Dedifferentiated amniotic fluid mesenchymal stem cell (primary cell): Measurements from ENCODE around the gene GRIK5.

Source experiments
- DNase-seq: peaks from one replicate; pipeline ENCODE4 v3.0.0-alpha.2; 2016; ENCODE audit errors: extremely low spot score

Gene GRIK5

DNA sequence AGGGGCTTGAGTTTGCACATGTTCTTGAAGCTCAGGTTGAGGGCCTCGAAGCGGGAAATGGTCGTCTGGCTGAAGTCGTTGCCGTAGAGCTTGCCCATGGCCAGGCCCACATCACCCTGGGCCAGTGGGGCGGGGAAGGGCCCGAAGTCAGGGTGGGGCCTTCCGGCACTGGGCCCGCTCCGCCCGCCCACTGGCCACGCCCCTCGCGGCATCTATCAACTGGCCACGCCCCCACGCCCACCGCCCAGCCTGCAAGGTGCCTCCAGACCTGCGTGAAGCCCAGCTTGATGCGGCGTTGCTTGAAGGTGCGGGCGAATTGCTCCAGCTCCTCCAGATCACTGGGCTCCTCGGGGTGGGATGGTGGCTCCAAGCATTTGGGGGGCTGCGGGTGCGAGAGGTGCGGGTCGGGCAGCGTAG lies 25.8 kb upstream of the GRIK5 start:
- no peak for DNase-seq

GRCh38 chr19:42095142-42095813 lies 25.3 kb upstream of the GRIK5 start:
- no peak for DNase-seq

- DNase-seq = no peak
Measured at GRCh38 chr19:42093926-42094325, 23.9 kb upstream of the GRIK5 start.

DNA sequence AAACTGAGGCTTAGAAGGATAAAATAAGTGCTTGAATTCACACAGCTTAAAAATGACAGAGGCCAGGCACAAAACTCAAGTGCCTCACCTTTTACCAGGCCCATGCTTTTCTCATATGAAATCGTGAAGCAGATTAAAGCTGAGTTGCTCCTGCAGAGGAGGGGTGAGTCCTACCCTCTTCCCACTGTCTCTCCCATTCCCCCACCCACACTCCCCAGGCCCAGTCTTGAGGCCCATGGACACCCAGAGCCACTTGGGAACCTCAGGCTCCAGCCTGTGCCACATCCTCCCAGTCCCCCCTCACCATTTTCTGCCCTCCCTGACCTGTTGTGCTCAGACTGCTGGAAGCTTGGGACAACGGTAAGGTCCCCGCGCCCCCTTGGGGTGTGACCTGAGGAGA lies 23.5 kb upstream of the GRIK5 start:
- DNase-seq = no peak

GRCh38 chr19:42092350-42092749 lies 22.3 kb upstream of the GRIK5 start:
- DNase-seq = no peak

DNA sequence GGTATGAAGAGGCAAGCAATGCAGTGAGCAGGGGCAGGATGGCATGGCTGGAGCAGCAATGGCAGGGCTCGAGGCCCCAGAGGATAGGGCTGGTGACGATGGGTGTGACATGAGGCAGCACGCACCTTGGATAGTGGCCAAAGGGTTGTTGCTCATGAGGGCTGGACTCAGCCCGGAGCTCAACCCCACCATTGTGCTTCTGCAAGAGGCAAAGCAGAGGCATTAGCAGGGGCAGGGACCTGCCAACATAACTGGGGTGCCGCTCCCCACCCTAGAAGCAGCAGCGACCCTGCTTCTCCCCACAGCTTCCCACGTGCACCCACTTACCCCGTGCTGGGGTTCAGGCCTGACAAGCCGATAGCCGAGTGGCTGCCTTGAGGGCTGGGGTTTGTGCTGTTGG lies 21.7 kb upstream of the GRIK5 start:
- no peak for DNase-seq

GRCh38 chr19:42091300-42091699 lies 21.3 kb upstream of the GRIK5 start:
- no peak for DNase-seq

GRCh38 chr19:42090672-42091071 lies 20.7 kb upstream of the GRIK5 start:
- no peak for DNase-seq

DNA sequence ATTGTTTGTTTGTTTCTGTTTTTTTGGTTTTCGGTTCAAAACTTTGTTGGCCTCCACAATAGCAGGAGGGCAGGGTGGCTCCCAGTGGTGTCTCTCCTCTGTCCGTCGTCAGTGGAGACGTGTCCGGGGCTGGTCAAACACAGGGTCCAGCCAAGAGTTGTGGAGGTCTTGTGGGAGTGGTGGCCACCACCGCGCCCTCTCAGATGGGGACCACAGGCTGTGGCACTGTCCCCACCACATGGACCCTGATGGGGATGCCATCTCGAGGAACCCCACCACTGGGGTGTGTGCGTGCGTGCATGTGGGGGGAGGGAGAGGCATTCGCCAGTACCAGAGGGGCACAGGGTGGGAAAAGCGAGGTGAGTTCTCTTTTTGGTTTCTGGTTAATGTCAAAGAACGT lies 19.8 kb upstream of the GRIK5 start:
- DNase-seq = no peak

DNA sequence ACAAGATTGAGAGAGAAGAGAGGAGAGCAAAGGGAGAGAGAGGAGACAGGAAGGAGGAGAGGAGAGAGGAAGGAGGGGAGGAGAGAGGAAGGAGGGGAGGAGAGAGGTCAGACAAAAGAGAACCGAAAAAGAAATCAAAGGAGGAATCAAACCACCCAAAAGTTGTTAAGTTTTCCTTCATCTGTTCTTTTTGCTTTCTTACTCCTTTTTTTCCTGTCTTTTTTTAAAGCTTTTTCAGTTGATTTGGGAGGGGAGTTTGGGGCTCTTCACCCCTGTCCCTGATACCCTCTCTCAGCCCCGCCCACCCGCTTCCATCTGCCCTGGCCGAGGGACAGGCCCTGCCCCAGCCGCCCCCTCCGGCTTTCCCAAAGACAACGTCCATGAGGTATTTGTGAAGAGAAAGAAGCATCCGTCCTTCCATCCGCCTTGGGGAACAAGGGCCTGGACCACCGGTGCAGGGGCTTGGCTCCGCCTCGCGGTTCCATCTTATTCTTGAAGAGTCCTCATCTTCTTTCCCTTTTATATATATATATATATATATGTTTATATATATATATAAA lies 19.3 kb upstream of the GRIK5 start:
- no peak for DNase-seq

DNA sequence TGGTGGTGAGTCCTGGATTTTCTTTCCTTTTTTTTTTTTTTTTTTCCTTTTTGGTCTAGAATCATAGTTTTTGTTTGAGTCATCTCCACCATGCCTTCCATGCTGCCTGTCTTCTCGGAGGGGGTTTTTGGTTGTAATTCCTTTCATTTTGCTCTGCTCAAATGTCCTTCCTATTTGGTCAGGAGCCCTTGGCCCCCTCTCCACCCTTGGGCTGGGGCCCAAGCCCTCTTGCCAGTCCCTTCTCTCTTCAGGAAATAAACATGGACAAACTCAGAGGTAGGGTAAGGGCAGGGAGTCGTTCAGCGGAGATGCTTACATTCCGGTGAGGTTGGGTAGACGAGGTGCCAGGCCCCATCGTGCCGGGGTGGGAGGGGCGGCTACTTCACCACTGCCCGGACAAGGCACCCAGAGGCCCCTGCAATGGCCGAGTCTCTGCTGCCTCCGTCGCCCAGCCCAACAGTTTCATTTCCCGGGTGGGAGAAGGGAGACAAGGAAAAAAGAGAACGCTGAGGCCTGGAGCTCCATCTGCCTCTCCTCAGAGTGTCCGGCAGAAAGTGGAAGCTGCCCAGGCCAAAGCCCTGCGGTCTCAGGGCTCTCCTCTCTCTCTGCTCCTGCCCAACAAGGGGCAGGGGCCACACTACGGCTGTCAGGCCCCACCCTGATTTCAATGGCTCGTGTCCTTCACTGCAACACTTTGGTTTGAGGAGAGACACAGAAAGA lies 18.6 kb upstream of the GRIK5 start:
- DNase-seq = peak; percentile 38

DNA sequence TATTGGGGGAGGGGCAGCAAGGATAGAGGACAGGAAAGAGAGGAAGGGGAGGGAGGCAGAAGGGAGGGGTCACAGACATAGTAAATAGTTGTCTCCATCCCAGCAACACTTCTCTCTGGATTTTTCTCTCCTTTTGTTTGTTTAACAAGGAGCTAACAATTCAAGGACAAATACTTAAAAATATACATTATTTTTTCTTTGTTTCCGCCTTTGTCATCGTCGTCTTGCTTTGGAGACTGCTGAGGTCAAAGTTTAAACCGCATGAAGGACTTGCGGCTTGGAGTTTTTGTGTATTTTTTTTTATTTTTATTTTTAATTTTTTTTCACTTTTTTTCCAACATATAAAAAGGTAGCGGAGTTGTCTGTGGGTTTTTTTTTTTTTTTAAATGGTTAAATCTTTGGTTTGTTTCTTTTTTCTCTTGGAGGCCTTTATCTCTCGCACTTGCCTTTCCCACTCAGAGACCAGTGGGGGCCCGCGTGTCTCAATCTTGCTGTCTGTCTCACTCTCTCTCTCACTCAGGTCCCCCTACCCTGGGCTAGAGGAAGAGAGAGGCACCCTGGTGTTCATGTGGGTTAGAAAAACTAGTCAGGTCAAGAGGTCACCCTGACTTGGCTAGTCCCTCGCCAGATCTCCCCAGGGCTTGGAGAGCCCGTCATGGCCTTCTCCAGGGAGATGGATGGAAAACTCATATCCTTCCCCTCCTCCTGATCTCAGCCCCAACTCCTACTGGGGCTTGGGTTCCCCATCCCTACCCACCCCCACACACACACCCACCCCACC lies 17.0 kb upstream of the GRIK5 start:
- DNase-seq = no peak

DNA sequence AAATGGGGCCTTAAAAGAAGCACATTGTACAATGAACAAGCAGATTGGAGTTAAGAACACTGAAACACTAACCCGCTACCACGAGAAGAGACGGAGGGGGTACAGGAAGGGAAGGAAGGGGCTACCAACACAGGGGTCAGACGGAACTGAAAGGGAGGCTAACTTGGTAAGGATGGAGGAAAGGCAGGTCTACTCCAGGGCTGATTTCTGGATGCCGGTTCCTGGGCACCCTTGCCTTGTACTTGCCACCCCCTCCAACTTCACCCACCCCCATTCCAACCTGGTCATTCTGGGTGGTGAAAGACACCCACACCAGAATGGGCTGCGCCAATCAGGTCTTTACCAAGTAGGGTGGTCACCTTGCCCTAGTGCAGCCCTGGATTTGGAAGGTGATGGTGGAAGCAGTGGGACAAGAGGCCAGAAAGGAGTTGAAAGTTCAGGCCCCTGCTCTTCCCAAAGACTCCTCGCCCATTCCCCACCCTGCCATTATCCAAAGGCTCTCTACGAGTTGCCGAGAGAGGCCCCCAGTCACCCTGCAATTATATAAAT lies 16.3 kb upstream of the GRIK5 start:
- no peak for DNase-seq

DNA sequence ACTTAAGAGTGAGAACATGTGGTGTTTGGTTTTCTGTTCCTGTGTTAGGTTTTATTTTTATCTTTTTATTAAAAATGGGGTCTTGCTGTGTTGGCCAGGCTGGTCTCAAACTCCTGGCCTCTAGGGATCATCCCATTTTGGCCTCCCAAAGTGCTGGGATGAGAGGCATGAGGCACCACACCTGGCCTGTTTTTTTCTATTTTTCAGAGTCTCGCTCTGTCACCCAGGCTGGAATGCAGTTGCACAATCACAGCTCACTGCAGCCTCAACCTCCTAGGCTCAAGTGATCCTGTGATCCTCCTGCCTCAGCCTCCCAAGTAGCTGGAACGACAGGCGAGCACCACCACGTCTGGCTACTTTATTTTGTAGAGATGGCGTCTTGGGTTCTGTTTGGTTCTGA lies 13.5 kb upstream of the GRIK5 start:
- DNase-seq = no peak

DNA sequence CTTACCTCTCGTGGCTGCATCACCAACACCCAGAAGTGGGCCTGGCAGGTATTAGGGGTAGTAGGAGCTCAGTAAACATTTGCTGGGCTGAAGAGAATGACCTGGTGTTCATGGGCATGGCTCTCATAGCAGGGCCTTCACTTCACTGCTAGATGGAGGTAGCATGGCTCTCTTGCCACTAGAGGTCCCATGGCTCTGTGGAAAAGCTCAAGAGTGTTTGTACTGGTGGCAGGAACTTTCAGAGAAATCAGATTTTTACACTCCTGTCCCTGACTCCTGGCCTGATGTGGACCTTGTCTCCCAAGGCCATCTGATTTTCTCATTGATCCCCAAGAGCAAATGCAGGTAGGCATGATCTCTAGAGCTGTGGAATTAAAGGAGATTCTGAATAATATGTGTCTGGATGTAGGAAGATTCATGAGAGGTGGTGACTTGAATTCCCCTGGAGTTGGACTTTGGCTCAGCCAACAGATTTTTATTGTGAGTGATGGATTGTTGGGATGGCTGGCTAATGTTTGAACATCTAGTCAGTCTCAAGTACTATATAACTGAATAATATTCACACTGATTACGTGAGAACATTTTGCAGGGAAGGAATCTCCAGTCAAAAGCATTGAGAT lies 11.7 kb upstream of the GRIK5 start:
- peak; percentile 22 for DNase-seq

DNA sequence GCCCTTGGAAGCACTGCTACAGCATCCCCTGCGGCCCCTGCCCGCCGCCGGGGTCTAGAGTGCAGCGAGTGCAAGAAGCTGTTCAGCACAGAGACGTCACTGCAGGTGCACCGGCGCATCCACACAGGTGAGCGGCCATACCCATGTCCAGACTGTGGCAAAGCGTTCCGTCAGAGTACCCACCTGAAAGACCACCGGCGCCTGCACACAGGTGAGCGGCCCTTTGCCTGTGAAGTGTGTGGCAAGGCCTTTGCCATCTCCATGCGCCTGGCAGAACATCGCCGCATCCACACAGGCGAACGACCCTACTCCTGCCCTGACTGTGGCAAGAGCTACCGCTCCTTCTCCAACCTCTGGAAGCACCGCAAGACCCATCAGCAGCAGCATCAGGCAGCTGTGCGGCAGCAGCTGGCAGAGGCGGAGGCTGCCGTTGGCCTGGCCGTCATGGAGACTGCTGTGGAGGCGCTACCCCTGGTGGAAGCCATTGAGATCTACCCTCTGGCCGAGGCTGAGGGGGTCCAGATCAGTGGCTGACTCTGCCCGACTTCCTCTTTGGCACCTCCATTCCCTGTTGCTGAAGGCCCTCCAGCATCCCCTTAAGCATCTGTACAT lies 10.9 kb upstream of the GRIK5 start:
- no peak for DNase-seq

- DNase-seq = no peak
Measured at GRCh38 chr19:42079886-42080763, 10.1 kb upstream of the GRIK5 start.

DNA sequence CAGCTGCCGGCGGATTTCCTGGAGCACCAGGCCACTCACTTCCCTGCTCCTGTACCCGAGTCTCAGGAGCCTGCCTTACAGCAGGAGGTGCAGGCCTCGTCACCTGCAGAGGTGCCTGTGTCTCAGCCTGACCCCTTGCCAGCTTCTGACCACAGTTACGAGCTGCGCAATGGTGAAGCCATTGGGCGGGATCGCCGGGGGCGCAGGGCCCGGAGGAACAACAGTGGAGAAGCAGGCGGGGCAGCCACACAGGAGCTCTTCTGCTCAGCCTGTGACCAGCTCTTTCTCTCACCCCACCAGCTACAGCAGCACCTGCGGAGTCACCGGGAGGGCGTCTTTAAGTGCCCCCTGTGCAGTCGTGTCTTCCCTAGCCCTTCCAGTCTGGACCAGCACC lies 9.3 kb upstream of the GRIK5 start:
- no peak for DNase-seq

DNA sequence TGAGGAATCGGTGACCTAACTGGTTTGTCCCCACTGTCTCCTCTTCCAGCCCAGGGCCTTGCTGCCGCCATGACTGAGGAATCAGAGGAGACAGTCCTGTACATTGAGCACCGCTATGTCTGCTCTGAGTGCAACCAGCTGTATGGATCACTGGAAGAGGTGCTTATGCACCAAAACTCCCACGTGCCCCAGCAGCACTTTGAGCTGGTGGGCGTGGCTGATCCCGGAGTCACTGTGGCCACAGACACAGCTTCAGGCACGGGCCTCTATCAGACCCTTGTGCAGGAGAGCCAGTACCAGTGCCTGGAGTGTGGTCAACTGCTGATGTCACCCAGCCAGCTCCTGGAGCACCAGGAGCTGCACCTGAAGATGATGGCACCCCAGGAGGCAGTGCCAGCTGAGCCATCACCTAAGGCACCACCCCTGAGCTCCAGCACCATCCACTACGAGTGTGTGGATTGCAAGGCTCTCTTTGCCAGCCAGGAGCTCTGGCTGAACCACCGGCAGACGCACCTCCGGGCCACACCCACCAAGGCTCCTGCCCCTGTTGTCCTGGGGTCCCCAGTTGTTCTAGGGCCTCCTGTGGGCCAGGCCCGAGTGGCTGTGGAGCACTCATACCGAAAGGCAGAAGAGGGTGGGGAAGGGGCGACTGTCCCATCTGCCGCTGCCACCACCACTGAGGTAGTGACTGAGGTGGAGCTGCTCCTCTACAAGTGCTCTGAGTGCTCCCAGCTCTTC lies 8.7 kb upstream of the GRIK5 start:
- no peak for DNase-seq

- no peak for DNase-seq
Measured at GRCh38 chr19:42078058-42078457, 8.1 kb upstream of the GRIK5 start.
